Measurements from ENCODE around the gene STAT6.
"Not testable (repeated sequence)": the region's sequence is repeated elsewhere in the genome, so short reads cannot be mapped to it uniquely, and the experiment has no call there.

Gene STAT6

DNA sequence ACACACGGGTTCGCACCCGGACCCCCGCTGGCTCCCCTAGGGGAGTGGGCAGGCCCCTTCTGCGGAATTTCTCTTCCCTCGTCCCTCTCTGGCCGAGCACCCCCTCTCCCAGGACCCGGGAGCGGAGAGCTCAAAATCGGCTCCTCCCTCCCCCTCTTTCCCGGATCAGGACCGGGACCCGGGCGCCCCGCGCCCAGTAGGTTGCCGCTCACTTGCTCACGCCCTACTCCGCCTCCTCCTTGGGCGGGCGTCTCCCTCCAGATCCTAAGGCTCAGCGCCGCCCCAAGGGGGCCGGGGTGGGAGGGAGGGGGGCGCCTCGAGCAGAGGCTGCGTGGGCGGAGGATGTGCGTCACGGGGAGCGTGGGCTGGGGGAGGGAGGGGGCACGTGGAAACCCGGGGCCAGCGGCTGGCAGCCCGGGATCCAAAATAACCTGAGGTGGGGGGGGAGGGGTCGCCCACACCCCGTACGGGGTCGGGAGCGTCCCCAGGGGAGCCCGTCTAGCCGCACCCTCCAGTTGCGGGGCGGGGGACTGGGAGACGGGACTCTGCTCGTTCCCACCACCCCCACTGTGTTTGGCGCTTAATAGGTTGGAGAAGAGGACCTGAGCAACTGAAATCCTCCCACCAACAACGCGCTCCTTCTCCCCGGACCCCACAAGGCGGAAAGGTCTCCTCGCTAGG lies 24.0 kb downstream of the STAT6 start:
- peak; percentile 91 for DNase-seq

DNA sequence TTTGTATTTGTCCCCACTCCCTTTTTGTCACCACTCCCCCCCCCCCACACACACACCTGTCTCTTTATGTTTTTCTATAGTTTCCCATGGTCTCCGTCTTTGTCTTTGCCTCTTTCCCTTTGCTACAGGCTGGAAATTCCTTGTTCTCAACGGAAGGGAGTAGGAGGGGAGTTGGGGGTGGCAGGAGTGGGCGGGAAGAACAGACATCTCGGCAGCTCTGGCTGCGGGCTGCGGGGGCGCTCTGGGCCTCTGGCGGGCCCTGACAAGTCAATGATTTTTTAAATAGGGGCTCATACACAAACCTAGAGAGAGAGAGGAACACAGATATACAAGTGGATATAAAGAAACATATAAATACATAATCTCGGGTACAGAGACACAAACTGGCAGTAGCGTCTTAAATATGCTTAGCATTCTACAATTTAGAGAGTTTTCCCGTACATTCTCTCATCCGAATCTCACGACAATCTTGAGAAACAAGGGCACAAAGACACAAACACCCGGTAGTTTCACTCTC lies 24.6 kb downstream of the STAT6 start:
- no peak for DNase-seq

- no peak for DNase-seq
These were observed 25.1 kb downstream of the STAT6 start for GRCh38 chr12:57085999-57086492.

DNA sequence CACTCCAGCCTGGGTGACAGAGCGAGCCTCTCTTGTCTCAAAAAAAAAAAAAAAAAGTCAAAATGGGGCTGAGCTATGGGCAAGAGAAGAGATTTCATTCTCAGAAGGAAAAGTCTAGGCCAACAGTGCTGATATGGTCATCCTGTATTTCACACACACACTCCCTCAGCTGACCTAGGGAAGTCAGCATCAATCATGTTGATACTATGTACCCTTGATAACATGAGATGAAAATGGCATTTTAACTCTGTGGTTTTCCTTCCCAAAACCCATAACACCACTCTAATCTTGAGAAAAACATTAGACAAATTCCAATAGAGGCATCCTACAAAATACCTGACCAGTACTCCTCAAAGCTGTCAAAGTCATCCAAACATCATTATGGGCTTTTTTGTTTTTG lies 30.3 kb downstream of the STAT6 start:
- DNase-seq, result no peak

GRCh38 chr12:57079821-57080220 lies 31.3 kb downstream of the STAT6 start:
- no peak for DNase-seq

DNA sequence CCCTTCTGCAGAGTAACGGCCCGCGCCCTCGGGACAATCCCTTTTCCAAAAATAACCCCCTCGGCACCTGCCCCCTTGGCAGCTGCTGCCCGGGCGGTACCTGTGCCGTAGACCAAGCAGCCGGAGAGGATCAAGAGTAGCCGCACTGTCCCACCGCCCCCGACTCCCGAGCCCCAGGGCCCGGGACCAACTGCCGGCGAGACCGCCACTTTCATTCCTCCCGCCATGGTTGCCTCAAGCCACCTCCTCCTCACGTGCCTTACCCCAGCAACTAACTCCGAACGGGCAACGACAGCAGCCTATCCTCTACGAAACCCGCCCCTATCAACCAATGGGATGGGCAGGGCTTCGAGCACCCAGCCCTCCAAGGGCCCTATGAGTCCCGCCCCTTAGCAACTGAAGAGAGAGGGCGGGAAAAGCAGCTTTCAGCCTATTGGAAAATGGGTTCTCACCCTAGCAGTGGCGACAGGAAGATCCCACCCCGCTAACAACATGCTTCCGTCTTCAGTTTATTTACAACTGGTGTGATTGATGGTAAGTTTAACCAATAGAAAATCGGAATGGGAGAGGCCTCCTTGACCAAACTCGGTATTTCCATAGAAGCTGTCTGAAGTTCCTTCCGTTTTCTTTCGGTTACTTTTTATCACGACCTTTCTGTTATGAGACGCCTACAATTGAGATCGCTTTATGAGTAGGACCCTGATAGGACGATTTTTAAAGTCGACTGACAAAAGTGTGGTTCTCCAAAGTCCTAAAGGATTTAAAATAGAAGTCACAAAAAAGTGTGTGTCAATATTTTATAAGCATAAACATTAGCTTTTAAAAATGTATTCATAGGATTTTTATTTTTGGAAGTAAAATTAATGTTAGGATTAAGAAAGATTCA lies 32.4 kb downstream of the STAT6 start, which contains the start of gene NEMP1:
NEMP1 (minus strand) TSS at position 273 of the 886 bp plus-strand sequence; CDS start at position 227, 46 bp downstream.
- DNase-seq, result peak; percentile 92

DNA sequence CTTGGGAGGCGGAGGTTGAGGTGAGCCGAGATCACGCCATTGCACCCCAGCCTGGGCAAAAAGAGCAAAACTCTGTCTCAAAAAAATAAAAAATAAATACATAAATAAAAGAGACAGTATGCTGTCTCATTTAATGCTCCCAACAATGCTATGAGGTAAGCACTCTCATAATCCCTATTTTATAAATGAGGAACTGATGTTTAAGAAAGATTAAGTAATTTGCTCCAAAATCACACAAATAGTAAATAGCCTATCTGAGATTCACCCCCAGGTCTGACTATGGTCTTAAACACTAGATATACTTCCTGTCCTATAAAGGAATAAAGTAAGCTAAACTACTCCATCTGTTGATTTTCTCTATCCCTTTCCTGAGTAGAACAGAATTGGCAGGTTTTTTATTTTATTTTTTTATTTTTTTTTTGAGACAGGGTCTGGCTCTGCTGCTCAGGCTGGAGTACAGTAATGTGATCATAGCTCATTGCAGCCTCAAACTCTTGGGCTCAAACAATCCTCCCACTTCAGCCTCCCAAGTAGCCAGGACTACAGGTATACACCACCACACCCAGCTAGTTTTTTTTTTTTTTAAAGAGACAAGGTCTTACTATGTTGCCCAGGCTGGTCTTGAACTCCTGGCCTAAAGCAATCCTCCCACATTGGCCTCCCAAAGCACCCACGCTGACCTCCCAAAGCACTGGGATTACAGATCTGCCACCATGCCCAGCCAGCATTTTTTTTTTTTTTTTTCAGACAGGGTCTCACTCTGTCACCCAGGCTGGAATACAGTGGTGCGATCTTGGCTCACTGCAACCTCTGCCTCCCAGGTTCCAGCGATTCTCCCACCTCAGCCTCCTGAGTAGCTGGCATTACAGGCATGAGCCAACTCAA lies 37.4 kb downstream of the STAT6 start:
- DNase-seq, result not testable (repeated sequence)

GRCh38 chr12:57072661-57073060 lies 38.5 kb downstream of the STAT6 start:
- no peak for DNase-seq

DNA sequence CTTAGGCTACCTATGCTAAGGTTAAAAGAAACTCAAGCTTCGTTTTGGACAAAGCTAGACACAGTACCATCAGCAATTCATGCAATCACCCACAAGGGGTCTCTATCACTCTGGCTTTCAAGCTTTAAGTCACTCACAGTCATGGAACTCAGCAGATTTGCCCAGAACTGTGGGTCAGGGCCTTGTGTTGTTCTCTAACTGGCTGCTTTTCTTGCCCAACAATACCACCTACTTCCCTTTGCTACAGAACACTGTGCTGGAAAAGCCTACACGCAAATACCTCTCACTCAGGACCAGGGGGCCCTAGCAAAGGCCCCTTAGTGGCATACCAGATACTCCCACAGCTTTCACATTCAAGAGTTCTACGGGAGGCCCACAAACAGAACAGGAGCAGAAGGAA lies 41.6 kb downstream of the STAT6 start:
- DNase-seq, result peak; percentile 23

GRCh38 chr12:57066245-57066644 lies 44.9 kb downstream of the STAT6 start:
- no peak for DNase-seq

- DNase-seq, result no peak
These were observed 47.0 kb downstream of the STAT6 start for GRCh38 chr12:57063991-57064685.

DNA sequence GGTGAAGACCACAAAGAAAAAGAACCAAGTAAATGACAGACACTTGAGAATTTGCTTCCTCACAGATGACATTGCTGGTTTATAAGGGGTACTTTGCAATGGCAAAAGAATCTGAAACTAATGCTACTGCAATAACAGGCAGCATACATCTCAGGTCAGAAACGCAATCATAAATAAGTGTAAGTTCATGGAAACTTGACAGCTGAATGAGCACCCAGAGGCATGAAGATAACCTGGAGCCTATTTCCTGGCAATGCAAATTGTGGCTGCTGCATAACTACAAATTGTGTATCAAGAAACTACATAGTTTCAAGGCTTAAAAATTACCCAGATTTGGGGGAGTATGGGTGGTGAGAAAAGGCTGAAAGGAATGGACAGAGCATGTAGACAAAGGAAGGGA lies 52.7 kb downstream of the STAT6 start:
- DNase-seq, result no peak

DNA sequence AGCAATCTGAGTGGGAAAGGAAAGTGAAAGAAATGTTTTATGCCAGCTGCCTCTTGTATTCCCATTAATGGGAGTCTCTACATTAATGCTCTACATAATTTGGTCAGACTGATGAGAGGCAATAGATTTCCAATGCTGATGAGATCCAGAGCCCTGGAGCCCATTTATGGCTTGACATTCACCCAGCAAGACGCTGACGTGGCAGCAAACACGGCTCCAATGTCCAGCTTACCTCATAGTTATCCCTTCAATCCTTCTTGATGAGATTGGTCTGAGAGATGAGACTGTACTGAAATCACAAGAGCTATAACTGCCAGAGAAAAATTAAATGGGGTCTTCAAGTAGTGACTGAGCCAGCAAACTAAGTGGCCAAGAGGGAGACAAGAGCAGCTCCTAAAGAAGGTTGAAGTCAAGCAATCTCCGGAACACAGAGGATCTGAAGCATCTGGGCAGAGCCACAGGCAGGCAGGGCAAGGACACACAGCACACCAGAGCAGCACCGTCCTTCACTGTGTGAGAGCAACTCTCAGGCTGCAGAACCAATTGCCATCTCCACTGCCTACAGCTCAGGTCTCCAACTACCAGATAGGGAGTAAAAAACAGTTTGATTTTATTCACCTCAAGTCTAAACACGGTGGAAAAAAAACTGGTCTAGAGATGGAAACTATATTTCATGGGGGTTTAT lies 54.0 kb downstream of the STAT6 start:
- DNase-seq, result no peak

- DNase-seq, result no peak
These were observed 55.3 kb downstream of the STAT6 start for GRCh38 chr12:57055824-57056223.

DNA sequence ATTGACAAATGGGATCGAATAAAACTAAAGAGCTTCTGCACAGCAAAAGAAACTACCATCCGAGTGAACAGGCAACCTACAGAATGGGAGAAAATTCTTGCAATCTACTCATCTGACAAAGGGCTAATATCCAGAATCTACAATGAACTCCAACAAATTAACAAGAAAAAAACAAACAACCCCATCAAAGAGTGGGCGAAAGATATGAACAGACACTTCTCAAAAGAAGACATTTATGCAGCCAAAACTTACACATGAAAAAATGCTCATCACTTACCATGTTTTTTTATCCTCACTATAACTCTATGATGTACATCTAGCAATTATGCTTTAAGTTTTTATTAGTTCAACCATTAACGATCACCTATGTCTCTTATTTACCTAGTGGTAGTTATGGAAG lies 57.3 kb downstream of the STAT6 start:
- DNase-seq, result not testable (repeated sequence)

DNA sequence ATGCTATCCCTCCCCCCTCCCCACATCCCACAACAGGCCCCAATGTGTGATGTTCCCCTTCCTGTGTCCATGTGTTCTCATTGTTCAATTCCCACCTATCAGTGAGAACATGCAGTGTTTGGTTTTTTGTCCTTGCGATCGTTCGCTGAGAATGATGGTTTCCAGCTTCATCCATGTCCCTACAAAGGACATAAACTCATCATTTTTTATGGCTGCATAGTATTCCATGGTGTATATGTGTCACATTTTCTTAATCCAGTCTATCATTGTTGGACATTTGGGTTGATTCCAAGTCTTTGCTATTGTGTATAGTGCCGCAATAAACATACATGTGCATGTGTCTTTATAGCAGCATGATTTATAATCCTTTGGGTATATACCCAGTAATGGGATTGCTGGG lies 58.0 kb downstream of the STAT6 start:
- not testable (repeated sequence) for DNase-seq

- DNase-seq, result no peak
These were observed 60.2 kb downstream of the STAT6 start for GRCh38 chr12:57051011-57051410.

DNA sequence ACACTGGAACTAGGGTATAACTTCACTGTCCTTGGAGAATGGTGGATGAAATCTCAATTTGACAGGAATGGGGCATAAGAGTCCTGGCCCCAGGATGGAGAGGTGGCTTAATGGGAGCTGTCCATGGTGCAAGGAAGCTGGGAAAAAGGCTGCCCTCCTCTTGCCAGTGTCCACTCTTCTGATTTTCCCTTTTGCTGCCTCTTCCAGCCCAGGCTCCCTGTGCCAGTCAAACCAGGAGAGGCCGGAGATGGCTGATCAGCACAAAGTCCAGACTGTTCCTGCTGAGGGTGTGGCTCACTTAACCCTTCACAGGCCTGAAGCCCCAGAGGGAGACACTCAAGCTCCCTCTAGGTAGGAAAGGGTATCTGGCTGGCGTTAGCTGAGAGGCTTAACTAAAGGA lies 61.3 kb downstream of the STAT6 start, which contains the start of gene MYO1A:
MYO1A (minus strand) TSS at position 240 of the 400 bp plus-strand sequence. CDS start 1,806 bp downstream, outside the sequence.
- no peak for DNase-seq

GRCh38 chr12:57049119-57049446 lies 62.1 kb downstream of the STAT6 start:
- DNase-seq, result no peak

GRCh38 chr12:57048423-57049118 lies 62.6 kb downstream of the STAT6 start:
- DNase-seq, result no peak

- no peak for DNase-seq
These were observed 63.2 kb downstream of the STAT6 start for GRCh38 chr12:57047981-57048380.
